HG03439 (cell line): ENCODE results near the gene OSBPL2.

ENCODE experiments used
- ATAC-seq: cut with Tn5 transposase; IDR thresholded peaks from one replicate; pipeline ENCODE4 v1.9.1; 2021; ENCODE audit warnings: mild to moderate bottlenecking, moderate library complexity; ENCODE audit not compliant: unreplicated experiment

OSBPL2 gene

GRCh38 chr20:62296724-62297448, 58.6 kb downstream of the OSBPL2 start:
- ATAC-seq = no peak

GRCh38 chr20:62297449-62298227, 59.3 kb downstream of the OSBPL2 start:
- ATAC-seq = no peak

- ATAC-seq = no peak
Measured at GRCh38 chr20:62298577-62299249, 60.4 kb downstream of the OSBPL2 start.

GRCh38 chr20:62299666-62300236, 61.4 kb downstream of the OSBPL2 start:
- ATAC-seq = no peak

GRCh38 chr20:62300319-62300718, 62.0 kb downstream of the OSBPL2 start:
- no peak for ATAC-seq

GRCh38 chr20:62301111-62301668, 62.9 kb downstream of the OSBPL2 start:
- no peak for ATAC-seq

GRCh38 chr20:62301773-62302340, 63.5 kb downstream of the OSBPL2 start:
- peak; percentile 37 for ATAC-seq

GRCh38 chr20:62302341-62303061, 64.2 kb downstream of the OSBPL2 start, which contains the start of gene ADRM1:
Gene ADRM1 (plus strand): TSS chr20:62302997. CDS start chr20:62303569, 572 bp downstream.
- peak; percentile 86 for ATAC-seq

- ATAC-seq = no peak
Measured at GRCh38 chr20:62303062-62303339, 64.7 kb downstream of the OSBPL2 start.

GRCh38 chr20:62303340-62304226, 65.3 kb downstream of the OSBPL2 start:
- peak; percentile 11 for ATAC-seq

GRCh38 chr20:62304331-62305148, 66.2 kb downstream of the OSBPL2 start:
- ATAC-seq = no peak

GRCh38 chr20:62305149-62305764, 66.9 kb downstream of the OSBPL2 start:
- ATAC-seq = no peak

GRCh38 chr20:62305765-62306413, 67.6 kb downstream of the OSBPL2 start:
- ATAC-seq = no peak

- no peak for ATAC-seq
Measured at GRCh38 chr20:62306414-62307187, 68.3 kb downstream of the OSBPL2 start.

GRCh38 chr20:62307226-62308101, 69.1 kb downstream of the OSBPL2 start:
- ATAC-seq = no peak
